HepG2 (cell line): ENCODE results near the gene MARCHF6. TPM values are rescaled to one million over a fixed set of nuclear protein-coding genes. Genes with fewer than 3 reads are reported as not detected.

Experiments used
- ARID5B ChIP-seq: IDR thresholded peaks from 2 replicates; pipeline ENCODE4 v1.4.0; 2020; ENCODE audit warnings: mild to moderate bottlenecking, missing genetic modification reagents
- CC2D1A ChIP-seq: sonication (generic); formaldehyde crosslinking; IDR thresholded peaks from 2 replicates; pipeline ENCODE4 v1.8.1; 2023; ENCODE audit warnings: mild to moderate bottlenecking, missing genetic modification reagents
- FOXJ3 ChIP-seq: sonication (generic); formaldehyde crosslinking; IDR thresholded peaks from 2 replicates; pipeline ENCODE4 v1.4.0; 2020; ENCODE audit warnings: missing genetic modification reagents, mild to moderate bottlenecking, borderline replicate concordance
- SRF ChIP-seq: IDR thresholded peaks from 2 replicates; pipeline ENCODE4 v1.6.1; 2011; ENCODE audit warnings: mild to moderate bottlenecking, low read depth, low read length, moderate library complexity
- ZBTB14 ChIP-seq: sonication (generic); formaldehyde crosslinking; IDR thresholded peaks from 2 replicates; pipeline ENCODE4 v1.4.0; 2020; ENCODE audit warnings: missing genetic modification reagents
- ZBTB44 ChIP-seq: sonication (generic); formaldehyde crosslinking; IDR thresholded peaks from 2 replicates; pipeline ENCODE4 v1.4.0; 2020; ENCODE audit warnings: missing genetic modification reagents
- ZNF3 ChIP-seq: IDR thresholded peaks from 2 replicates; pipeline ENCODE4 v1.7.0; 2017; ENCODE audit warnings: inconsistent platforms
- ZNF704 ChIP-seq: sonication (generic); formaldehyde crosslinking; IDR thresholded peaks from 2 replicates; pipeline ENCODE4 v1.8.1; 2023; ENCODE audit warnings: mild to moderate bottlenecking, inconsistent platforms, moderate library complexity, missing genetic modification reagents, borderline replicate concordance
- ZNF776 ChIP-seq: sonication (generic); formaldehyde crosslinking; IDR thresholded peaks from 2 replicates; pipeline ENCODE4 v1.4.0; 2020; ENCODE audit warnings: mild to moderate bottlenecking, missing genetic modification reagents
- ZNF781 ChIP-seq: sonication (generic); formaldehyde crosslinking; IDR thresholded peaks from 2 replicates; pipeline ENCODE4 v1.5.1; 2020; ENCODE audit warnings: borderline replicate concordance, mild to moderate bottlenecking, missing genetic modification reagents; ENCODE audit errors: not compliant biosample characterization
- polyA plus RNA-seq, 8 experiments: library from polyadenylated mRNA; depleted of rRNA in 3 of 8; stranded (reverse) in 7 of 8; unstranded in 1 of 8; fragments of >200 nt; fragmentation: Illumina TruSeq in 4 of 8; extraction: Trizol in 4 of 8; gene quantifications; 2 replicates each; pipeline versions ENCODE4 v1.2.1 to v1.2.3, GENCODE V29; 2011 to 2016; ENCODE audit warnings: low read depth in 4 of 8, missing spikeins in 1 of 8, mixed read lengths in 1 of 8; ENCODE audit not compliant: insufficient read depth in 1 of 8
- total RNA-seq, 5 experiments: library from RNA; depleted of rRNA; stranded (reverse); fragments of >200 nt; fragmentation: Illumina TruSeq; extraction: Trizol; gene quantifications; 2 replicates each; pipeline ENCODE4 v1.2.3, GENCODE V29; 2016; ENCODE audit warnings: low read depth in 1 of 5

Gene MARCHF6
- total and polyA plus RNA-seq, 2 of the 13 experiments (the other 11 are each of a cell fraction or from before 2014, with no cell fraction given), result 48.6 to 107 TPM

- TF ChIP-seq ZNF704 (CRISPR knock-in tag) (no peak), ZBTB14 (CRISPR knock-in tag) (no peak), CC2D1A (CRISPR knock-in tag) (no peak), ARID5B (CRISPR knock-in tag) (peak; percentile 78), ZBTB44 (CRISPR knock-in tag) (no peak), ZNF781 (CRISPR knock-in tag) (no peak), FOXJ3 (no peak), ZNF776 (CRISPR knock-in tag) (no peak), ZNF3 (0 out of 2 replicates have a peak, but pooled peaks have one; percentile 38), SRF (no peak)
Observed at GRCh38 chr5:10335711-10336470, 17.6 kb upstream of the MARCHF6 start (continued).
